Activated T-cell treated with anti-CD3 and anti-CD28 coated beads, Interleukin-2, amount 50 U/mL, for 4 hours (primary cell): ENCODE measurements around the gene ASIC5. TPM values are rescaled to one million over a fixed set of nuclear protein-coding genes. Genes with fewer than 3 reads are reported as not detected.

ENCODE experiments used
- ATAC-seq, 2 donors: fragments of 200-7000 bp; cut with Tn5 transposase; one replicate each; pipeline ENCODE4 v1.10.0; 2021
- DNase-seq: peaks from one replicate; pipeline ENCODE4 v3.0.0-alpha.2; 2020
- H3K27me3 Mint-ChIP-seq: one replicate; pipeline ENCODE4 v1.8.0; 2021; ENCODE audit warnings: low read depth, mixed read lengths
- H3K36me3 Mint-ChIP-seq: one replicate; pipeline ENCODE4 v1.8.0; 2022; ENCODE audit warnings: mixed read lengths; ENCODE audit not compliant: insufficient read depth
- H3K4me1 Mint-ChIP-seq: one replicate; pipeline ENCODE4 v1.8.0; 2021; ENCODE audit warnings: low read depth, mixed read lengths
- H3K4me3 Mint-ChIP-seq: one replicate; pipeline ENCODE4 v1.8.0; 2021; ENCODE audit warnings: mild to moderate bottlenecking, moderate library complexity, mixed read lengths
- H3K9me3 Mint-ChIP-seq: one replicate; pipeline ENCODE4 v1.8.0; 2021; ENCODE audit warnings: mixed read lengths
- total RNA-seq, 3 donors: library from RNA; stranded (reverse); gene quantifications; one replicate each; pipeline ENCODE4 v1.2.1, GENCODE V29; 2021

Gene ASIC5
- total RNA-seq, 3 donors from 2014 or later = not detected

DNA sequence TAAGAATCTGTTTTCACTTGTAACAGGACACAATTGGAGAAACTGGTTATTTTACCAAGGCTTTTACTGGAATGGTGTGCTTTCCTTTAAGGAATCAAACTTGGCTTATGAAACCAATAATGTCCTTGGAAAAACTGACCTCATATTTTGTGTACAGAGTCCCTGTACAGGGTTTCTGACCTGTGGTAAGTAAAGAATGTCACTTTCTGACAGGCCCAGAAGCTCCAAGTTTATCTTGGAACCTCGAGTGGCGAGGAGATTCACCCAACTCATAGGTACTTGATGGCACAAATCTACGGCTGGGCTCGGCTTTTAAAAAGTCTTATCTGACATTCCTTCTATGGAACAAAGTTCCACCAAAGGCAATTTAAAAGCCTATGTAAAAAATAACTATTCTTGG lies 17.0 kb downstream of the ASIC5 start:
- H3K36me3 Mint-ChIP-seq = no peaks in the 10 kb centered on the region
- ATAC-seq (no peak), DNase-seq (no peak)
- peaks cover 5% of the 10 kb centered on the region for H3K9me3 Mint-ChIP-seq
- H3K4me1 Mint-ChIP-seq = no peaks in the 10 kb centered on the region
- H3K27me3 Mint-ChIP-seq = no peaks in the 10 kb centered on the region
- no peak overlapping the region for H3K4me3 Mint-ChIP-seq

DNA sequence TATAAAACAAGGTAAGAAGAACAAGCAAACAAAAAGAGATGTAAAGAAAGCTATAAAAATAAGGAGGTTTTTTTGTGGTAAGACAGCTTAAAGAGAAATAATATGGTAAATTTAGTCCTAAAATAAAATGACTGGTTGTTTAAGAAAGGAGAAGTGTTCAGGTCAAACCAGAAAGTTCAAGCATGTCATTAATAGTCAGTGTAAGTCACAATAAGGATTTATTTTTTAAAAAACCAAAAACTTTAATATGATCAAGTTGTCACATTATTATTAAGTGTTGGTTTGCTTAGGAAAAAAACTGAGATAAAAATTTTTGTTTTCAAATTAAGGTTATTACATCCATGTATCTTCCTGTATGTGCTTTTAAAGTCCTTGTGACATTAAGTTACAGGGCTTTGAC lies 19.1 kb downstream of the ASIC5 start:
- Mint-ChIP-seq H3K4me3 (no peak overlapping the region), H3K9me3 (peaks cover 5% of the 10 kb centered on the region), H3K4me1 (no peaks in the 10 kb centered on the region), H3K36me3 (no peaks in the 10 kb centered on the region), H3K27me3 (no peaks in the 10 kb centered on the region)
- no peak for DNase-seq
- no peak for ATAC-seq

GRCh38 chr4:155842080-155842479 lies 24.0 kb downstream of the ASIC5 start:
- peaks cover 5% of the 10 kb centered on the region for H3K27me3 Mint-ChIP-seq
- H3K36me3 Mint-ChIP-seq = no peaks in the 10 kb centered on the region
- H3K4me1 Mint-ChIP-seq = no peaks in the 10 kb centered on the region
- DNase-seq (no peak), ATAC-seq (no peak)
- no peak overlapping the region for H3K4me3 Mint-ChIP-seq
- H3K9me3 Mint-ChIP-seq = no peaks in the 10 kb centered on the region

GRCh38 chr4:155837203-155837796 lies 28.8 kb downstream of the ASIC5 start:
- no peaks in the 10 kb centered on the region for H3K4me1 Mint-ChIP-seq
- H3K36me3 Mint-ChIP-seq = no peaks in the 10 kb centered on the region
- ATAC-seq (no peak), DNase-seq (no peak)
- no peak overlapping the region for H3K4me3 Mint-ChIP-seq
- H3K9me3 Mint-ChIP-seq = no peaks in the 10 kb centered on the region
- H3K27me3 Mint-ChIP-seq = peaks cover 7% of the 10 kb centered on the region

DNA sequence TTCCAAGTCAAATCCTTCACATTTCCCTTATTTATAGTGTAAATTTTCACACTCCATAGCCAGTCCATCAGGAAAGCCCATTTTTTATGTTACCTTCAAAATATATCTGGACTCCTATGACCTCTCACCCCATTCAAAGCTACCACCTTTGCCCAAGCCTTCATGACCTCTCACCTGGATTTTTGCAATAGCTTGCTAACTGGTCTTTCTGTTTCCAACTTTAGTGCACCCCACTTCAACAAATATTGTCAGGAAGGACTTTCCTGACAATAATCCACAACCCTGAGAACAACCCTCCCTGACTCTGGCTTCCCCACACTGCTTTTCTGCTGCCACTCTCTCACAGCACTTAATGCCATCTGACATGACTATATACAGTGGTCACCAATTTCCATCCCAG lies 33.4 kb downstream of the ASIC5 start:
- H3K9me3 Mint-ChIP-seq = no peaks in the 10 kb centered on the region
- no peaks in the 10 kb centered on the region for H3K36me3 Mint-ChIP-seq
- ATAC-seq = no peak
- no peak overlapping the region for H3K4me3 Mint-ChIP-seq
- H3K4me1 Mint-ChIP-seq = no peaks in the 10 kb centered on the region
- DNase-seq = no peak
- peaks cover 4% of the 10 kb centered on the region for H3K27me3 Mint-ChIP-seq

GRCh38 chr4:155828628-155829027 lies 37.4 kb downstream of the ASIC5 start:
- DNase-seq (no peak), ATAC-seq (no peak)
- no peak overlapping the region for H3K4me3 Mint-ChIP-seq
- H3K27me3 Mint-ChIP-seq = peaks cover 5% of the 10 kb centered on the region
- H3K9me3 Mint-ChIP-seq = no peaks in the 10 kb centered on the region
- H3K36me3 Mint-ChIP-seq = no peaks in the 10 kb centered on the region
- no peaks in the 10 kb centered on the region for H3K4me1 Mint-ChIP-seq

DNA sequence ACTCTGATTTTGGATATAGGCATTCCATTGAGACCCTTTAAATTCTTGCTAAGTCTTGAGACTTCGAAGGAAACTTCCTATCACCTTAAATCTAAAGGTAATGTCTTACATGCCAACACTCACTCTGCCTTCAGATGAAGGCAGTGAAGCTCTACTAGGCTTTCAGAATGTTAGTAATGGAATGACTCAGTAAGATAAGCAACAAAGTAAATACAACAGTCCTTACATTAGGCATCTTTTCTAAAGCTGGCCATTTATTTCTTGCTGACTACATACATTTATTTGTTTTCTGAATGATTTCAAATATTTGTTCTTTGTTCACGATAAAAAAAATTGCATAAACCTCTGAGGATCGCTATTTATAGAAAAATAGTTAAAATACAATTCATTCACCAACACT lies 43.5 kb downstream of the ASIC5 start:
- Mint-ChIP-seq H3K4me3 (no peak overlapping the region), H3K9me3 (no peaks in the 10 kb centered on the region), H3K36me3 (no peaks in the 10 kb centered on the region), H3K27me3 (peaks cover 12% of the 10 kb centered on the region), H3K4me1 (no peaks in the 10 kb centered on the region)
- no peak for DNase-seq
- ATAC-seq = no peak

DNA sequence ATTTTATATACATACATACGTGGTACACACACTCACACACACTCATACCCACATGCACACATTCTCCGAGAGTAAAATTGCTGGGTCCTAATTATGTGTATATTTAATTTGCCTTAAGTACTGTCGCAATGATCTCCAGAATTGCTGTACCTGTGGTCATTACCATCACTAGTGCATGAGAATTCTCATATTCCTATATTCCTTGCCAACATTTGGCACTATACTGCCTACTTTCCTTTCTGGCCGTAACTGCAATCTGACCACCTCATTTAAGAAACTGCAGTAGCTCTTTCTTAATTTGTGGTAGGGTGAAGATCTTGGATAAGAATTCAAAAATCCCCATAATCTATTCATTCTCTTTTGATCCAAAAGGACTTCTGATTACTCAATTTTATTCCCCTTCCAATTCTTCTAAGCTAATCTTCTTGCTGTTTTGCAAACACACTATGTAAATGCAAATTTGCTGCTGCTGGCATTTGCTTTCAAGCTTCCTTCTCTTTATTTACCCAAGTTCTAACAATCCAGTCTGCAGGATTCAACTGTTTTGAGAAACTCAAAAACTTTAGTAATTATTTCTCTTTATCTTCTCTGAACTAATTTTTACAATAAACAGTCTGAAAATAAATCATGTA lies 45.1 kb downstream of the ASIC5 start:
- ATAC-seq (no peak), DNase-seq (no peak)
- Mint-ChIP-seq H3K4me3 (no peak overlapping the region), H3K9me3 (no peaks in the 10 kb centered on the region), H3K27me3 (peaks cover 12% of the 10 kb centered on the region), H3K36me3 (no peaks in the 10 kb centered on the region), H3K4me1 (no peaks in the 10 kb centered on the region)

DNA sequence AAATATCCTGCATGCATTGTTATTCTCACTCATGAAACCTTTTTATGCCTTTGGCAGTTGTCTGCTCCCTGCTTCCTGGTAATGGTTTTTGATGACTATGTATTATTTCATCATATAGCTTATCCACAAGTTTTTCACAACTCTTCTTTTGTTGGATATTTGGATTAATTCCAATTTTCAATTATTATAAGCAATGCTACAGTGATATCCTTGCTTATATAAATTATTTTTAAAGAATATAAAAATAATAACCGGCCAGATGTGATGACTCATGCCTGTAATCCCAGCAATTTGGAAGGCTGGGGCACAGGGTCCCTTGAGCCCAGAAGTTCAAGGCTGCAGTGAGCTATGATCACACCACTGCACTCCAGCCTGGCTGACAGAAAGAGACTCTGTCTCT lies 47.0 kb downstream of the ASIC5 start:
- Mint-ChIP-seq H3K36me3 (no peaks in the 10 kb centered on the region), H3K9me3 (no peaks in the 10 kb centered on the region), H3K27me3 (peaks cover 9% of the 10 kb centered on the region), H3K4me1 (no peaks in the 10 kb centered on the region), H3K4me3 (no peak overlapping the region)
- ATAC-seq (no peak), DNase-seq (no peak)

DNA sequence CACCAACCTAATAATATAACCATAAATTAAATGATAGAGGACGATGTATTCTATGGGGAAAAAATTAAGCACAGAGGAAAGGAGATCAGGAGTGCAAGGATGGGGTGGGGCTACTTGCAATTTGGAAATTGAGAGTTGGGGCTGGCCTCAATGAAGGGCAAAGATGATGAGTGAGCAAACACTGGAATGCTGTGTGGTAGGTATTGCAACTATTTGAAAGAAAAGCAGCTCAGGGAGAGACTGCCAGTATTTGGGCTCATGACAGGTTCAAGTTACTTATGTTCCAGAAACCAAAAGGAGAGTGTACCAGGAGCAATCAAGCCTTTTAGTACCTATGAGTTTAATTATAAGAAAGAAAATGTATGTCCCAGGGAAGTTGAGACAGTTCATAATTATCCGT lies 47.4 kb downstream of the ASIC5 start:
- no peak for DNase-seq
- Mint-ChIP-seq H3K36me3 (no peaks in the 10 kb centered on the region), H3K4me1 (no peaks in the 10 kb centered on the region), H3K27me3 (peaks cover 9% of the 10 kb centered on the region), H3K4me3 (no peak overlapping the region), H3K9me3 (no peaks in the 10 kb centered on the region)
- no peak for ATAC-seq

DNA sequence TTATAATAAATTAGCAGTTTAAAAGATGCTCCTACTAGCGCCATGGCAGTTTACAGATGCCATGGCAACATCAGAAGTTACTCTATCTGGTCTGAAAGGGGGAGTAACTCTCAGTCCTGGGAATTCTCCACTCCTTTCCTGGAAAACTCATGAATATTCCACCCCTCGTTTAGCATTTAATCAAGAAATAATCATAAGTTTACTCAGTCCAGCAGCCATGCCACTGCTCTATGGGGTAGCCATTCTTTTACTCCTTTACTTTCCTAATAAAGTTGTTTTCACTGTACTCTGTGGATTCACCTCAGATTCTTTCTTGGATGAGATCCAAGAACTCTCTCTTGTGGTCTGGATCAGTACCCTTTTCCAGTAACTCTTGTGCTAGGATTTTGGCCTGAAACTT lies 55.0 kb downstream of the ASIC5 start:
- no peaks in the 10 kb centered on the region for H3K36me3 Mint-ChIP-seq
- no peaks in the 10 kb centered on the region for H3K9me3 Mint-ChIP-seq
- no peaks in the 10 kb centered on the region for H3K4me1 Mint-ChIP-seq
- no peaks in the 10 kb centered on the region for H3K27me3 Mint-ChIP-seq
- no peak overlapping the region for H3K4me3 Mint-ChIP-seq
- no peak for DNase-seq
- no peak for ATAC-seq

- H3K4me1 Mint-ChIP-seq = no peaks in the 10 kb centered on the region
- H3K9me3 Mint-ChIP-seq = no peaks in the 10 kb centered on the region
- no peaks in the 10 kb centered on the region for H3K27me3 Mint-ChIP-seq
- H3K36me3 Mint-ChIP-seq = no peaks in the 10 kb centered on the region
- DNase-seq = no peak
- peak; percentile 76 to 78 for ATAC-seq
- no peak overlapping the region for H3K4me3 Mint-ChIP-seq
These were observed 56.2 kb downstream of the ASIC5 start for GRCh38 chr4:155809835-155810234.

DNA sequence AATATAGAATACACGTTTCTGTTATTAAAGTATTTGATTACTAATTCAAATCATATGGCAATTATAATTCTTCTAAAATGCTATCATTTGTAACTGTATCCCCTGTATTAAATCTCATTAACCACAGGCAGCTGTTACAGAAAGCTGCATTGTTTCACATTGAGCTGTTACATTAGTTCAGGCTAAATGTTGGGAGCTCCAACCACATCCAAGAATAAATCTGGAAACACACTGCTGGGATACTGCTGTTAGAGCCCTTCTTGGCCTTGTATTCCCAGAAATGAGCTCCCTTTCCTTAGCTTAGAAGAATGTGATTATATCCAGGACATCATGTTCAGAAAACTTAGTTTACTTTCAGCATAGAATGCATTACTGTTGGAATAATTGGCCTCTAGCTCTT lies 59.1 kb downstream of the ASIC5 start:
- no peaks in the 10 kb centered on the region for H3K9me3 Mint-ChIP-seq
- peaks cover 2% of the 10 kb centered on the region for H3K27me3 Mint-ChIP-seq

GRCh38 chr4:155805016-155805415 lies 61.1 kb downstream of the ASIC5 start:
- Mint-ChIP-seq H3K27me3 (peaks cover 2% of the 10 kb centered on the region), H3K9me3 (no peaks in the 10 kb centered on the region), H3K4me3 (no peak overlapping the region), H3K4me1 (no peaks in the 10 kb centered on the region), H3K36me3 (no peaks in the 10 kb centered on the region)
- DNase-seq (no peak), ATAC-seq (no peak)

More for the DNA sequence above, 59.1 kb downstream of the ASIC5 start:
- no peak for DNase-seq
- no peak for ATAC-seq
- no peaks in the 10 kb centered on the region for H3K36me3 Mint-ChIP-seq
- no peak overlapping the region for H3K4me3 Mint-ChIP-seq
- H3K4me1 Mint-ChIP-seq = no peaks in the 10 kb centered on the region

DNA sequence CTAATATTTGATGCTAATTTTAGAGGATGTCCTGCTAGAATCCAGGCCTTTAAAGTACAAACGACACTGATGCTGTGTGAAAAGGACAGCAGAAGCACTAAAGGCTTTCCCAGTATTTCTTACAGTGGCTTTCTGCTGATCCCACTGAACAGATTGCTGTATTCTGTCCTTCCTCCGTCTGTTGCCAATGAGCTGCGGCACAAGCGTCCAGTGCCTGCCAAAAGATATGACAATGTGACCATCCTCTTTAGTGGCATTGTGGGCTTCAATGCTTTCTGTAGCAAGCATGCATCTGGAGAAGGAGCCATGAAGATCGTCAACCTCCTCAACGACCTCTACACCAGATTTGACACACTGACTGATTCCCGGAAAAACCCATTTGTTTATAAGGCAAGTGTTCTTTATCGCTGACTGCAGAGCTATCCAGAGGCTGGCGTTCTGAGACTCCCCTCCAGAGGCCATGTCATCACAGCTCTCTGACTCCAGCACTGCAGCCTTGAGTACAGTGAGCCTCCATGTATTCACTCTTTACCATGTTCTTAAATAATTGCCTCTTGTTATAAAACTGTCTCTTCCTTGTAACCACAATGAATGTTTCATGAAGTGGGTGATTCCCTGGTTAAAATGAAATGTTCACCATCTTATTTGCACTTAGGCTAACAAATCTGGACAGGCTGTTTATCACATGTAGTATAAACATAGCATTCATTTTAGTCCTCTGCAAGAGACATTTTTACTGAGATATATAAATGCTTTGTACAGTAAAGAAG lies 63.7 kb downstream of the ASIC5 start:
- Mint-ChIP-seq H3K9me3 (no peaks in the 10 kb centered on the region), H3K4me1 (no peaks in the 10 kb centered on the region), H3K4me3 (no peak overlapping the region), H3K36me3 (no peaks in the 10 kb centered on the region), H3K27me3 (peaks cover 2% of the 10 kb centered on the region)
- no peak for DNase-seq
- ATAC-seq = no peak
